GM18505 (cell line): ENCODE measurements around the gene COL6A6.

Source experiments
- ATAC-seq: cut with Tn5 transposase; IDR thresholded peaks from one replicate; pipeline ENCODE4 v1.9.1; 2021; ENCODE audit not compliant: unreplicated experiment
- POLR2A ChIP-seq: IDR thresholded peaks from 4 replicates; pipeline ENCODE4 v1.6.1; 2011; ENCODE audit warnings: borderline replicate concordance; ENCODE audit not compliant: insufficient read depth, insufficient read length; ENCODE audit errors: extremely low read depth

COL6A6 gene, protein sequence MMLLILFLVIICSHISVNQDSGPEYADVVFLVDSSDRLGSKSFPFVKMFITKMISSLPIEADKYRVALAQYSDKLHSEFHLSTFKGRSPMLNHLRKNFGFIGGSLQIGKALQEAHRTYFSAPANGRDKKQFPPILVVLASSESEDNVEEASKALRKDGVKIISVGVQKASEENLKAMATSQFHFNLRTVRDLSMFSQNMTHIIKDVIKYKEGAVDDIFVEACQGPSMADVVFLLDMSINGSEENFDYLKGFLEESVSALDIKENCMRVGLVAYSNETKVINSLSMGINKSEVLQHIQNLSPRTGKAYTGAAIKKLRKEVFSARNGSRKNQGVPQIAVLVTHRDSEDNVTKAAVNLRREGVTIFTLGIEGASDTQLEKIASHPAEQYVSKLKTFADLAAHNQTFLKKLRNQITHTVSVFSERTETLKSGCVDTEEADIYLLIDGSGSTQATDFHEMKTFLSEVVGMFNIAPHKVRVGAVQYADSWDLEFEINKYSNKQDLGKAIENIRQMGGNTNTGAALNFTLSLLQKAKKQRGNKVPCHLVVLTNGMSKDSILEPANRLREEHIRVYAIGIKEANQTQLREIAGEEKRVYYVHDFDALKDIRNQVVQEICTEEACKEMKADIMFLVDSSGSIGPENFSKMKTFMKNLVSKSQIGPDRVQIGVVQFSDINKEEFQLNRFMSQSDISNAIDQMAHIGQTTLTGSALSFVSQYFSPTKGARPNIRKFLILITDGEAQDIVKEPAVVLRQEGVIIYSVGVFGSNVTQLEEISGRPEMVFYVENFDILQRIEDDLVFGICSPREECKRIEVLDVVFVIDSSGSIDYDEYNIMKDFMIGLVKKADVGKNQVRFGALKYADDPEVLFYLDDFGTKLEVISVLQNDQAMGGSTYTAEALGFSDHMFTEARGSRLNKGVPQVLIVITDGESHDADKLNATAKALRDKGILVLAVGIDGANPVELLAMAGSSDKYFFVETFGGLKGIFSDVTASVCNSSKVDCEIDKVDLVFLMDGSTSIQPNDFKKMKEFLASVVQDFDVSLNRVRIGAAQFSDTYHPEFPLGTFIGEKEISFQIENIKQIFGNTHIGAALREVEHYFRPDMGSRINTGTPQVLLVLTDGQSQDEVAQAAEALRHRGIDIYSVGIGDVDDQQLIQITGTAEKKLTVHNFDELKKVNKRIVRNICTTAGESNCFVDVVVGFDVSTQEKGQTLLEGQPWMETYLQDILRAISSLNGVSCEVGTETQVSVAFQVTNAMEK (N-terminal part only)

DNA sequence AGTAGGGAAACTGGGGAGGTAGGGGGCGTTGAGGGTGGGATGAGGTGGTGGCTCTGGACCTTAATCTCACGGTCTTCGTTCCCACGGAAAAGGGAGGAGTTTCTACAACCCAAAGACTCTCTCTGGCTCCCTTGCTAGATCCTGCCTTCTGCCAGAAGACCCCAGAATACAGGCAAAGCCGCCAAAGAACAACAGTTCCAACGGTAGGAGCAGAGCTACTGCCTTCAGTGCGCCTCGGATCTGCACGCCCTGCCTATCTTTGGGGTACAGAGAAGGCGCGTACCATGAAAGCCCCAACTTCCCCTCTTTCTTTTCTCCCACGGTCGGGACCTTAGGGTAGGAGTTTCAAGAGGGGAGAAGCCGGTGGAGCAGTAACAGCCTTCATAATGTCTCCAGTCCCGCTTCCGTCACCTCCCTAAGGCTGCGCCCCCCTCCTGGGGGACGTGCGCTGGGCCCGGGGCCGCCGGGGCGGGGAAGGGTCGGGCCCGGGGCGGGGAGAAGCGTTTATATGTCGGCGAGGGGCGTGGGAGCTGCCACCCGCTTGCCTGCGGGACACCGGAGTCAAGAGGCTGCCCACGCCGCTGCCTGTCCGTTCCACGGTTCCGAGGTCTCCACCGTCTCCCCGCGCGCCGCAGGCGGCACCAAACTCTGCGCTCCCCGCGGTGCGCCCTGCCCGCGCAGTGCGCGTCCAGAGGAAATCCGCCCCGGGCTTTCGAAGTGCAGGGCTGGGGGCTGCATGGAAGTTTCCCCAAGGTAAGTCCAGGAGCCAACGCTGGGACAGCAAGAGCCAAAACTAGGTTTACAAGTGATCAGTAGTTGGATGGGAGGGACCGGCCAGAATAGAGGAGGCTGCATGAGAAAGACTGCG lies at the start of gene COL6A6:
COL6A6 (plus strand) TSS at position 533 of the 868 bp plus-strand sequence. CDS start 43,188 bp downstream, outside the sequence.
- ATAC-seq: no peak
- no peak for TF ChIP-seq POLR2A

DNA sequence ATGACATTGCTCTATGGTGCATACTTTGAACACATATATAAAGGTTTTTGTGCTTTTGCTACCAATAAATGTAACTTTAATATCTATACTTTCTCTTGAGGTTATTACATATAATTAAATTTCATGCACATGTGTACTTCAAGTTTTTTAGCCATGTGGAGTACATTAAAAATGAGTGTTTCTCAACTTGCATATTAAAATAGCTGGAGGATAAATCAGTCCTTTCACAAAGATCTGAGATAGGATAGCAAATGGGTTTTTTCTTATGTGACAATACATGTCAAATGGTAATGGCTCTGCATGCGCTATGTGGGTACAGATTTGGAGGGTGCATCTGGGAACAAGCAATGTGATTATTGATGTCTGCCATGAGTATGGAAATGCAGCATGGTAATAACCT lies 48.7 kb upstream of the COL6A6 start:
- no peak for ATAC-seq
- no peak for TF ChIP-seq POLR2A

DNA sequence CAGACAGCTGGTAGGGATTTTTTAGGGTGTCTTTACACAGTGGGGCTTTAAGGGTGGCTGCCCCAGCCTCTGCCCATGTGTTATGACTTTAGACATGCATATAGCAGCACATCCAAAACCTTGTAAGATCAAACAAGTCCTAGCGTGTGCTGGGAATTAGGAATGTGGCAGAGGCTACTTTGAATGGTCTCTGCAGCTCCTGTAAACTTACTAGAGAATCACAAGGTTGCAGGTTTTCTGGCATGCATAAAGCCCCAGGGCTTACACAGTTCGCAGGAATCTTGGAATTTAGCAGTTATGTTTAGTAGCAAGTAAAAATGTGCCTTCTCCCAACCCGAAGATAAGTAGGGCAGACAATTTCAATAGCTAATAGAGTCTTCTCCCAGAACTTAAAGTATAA lies 46.9 kb upstream of the COL6A6 start:
- ATAC-seq: no peak
- no peak for TF ChIP-seq POLR2A

DNA sequence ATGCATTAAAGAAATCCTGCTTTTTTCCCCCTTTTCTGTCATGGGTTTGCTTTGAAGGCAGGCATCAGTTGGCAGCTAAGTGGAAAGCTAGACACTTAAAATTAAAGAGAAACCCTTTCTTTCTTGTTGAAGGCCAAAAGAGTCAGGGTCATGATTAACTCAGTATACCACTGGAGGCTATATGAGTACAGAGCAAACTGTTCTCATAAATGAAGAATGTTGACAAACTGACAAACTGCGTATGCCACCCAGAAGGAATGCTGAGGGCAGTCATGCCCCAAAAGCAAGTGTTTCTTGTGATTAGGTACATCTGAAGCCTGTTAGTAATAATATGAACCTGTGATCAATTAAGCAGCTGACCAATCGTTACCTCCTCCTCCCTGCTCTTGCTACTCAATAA lies 43.6 kb upstream of the COL6A6 start:
- ATAC-seq: no peak
- TF ChIP-seq POLR2A: no peak

DNA sequence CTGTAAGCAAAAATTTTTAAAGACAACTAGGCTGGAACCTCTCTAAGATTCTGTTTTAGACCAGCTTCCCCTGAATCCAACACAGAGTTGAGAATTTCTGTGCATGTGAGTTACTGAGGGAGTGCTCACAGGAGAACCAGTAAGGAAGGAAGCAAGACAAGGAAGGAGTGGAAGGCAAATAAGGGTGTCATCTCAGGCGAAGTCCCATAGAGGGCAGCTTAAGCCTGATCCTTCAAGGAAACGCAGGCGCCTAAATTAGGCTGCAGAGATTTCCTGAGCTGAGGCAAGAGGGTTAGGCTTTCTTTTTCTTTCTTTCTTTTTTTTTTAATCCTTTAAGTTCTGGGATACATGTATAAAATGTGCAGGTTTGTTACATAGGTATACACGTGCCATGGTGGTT lies 36.2 kb upstream of the COL6A6 start:
- no peak for TF ChIP-seq POLR2A
- no peak for ATAC-seq

DNA sequence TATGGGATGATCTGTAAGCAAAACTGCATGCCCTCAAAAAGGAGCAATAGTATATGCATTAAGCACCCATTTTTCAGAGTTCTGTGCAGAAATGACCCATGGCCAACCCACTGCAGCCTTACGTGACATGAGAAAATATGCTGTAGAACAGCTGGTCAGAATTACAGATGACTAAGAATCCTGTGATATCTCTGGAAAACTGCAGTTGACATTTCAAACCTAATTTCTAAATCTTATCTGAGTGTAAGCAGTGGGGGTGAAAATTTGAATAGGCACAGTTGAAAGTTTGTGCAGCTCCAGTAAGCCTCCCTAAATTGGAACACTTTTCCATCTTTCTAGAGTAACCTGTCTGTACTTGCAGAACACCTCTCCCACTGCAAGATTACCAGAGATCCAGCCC lies 28.7 kb upstream of the COL6A6 start:
- no peak for ATAC-seq

DNA sequence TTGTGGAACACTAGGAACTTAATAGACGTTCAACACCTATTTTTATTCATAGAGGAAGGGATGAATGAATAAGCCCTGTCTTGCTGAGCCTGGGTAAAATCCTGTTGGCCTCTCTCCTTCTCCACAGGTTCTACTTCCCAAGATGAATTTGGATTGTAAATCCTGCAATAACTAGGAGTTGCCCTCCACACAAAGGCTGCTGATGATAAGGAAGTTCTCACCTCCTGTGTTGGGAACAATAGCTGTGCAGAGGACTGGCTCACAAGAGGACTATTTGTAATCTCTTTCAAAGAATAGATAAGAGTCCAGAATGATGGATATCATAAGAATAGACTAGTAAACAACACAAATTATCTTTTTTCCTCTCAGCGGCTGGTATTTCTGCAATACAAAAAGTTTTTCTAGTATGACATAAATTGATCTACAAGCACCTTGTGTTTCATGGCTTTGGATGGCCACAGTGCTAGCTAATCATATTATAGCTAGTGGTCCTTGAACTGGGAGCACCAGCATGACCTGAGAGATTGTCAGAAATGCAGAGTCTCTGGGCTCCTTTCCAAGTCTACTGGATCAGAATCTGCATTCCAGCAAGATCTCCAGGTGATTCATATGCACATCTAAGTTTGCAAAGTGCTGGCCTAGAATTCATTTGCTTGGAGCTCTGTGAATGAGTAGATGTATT lies 28.1 kb upstream of the COL6A6 start:
- ATAC-seq: no peak
- TF ChIP-seq POLR2A: no peak

More for the DNA sequence above, 28.7 kb upstream of the COL6A6 start:
- no peak for TF ChIP-seq POLR2A

DNA sequence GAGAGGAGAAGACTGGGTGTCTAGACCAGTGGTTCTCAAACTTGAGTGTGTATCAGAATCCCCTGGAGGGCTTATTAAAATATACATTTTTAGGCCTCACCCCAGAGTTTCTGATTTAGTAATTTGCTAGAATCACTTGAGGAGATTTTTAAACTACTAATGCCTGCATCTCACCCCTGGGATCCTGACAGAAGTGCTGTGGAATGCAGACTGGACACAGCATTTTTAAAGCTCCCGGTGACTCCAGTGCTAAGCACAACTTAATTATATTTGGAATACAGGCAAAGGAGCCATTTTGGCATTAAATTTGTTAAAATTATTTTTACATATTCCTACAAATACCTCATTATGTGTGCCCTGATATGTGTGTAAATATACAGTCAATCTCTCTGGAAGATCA lies 26.7 kb upstream of the COL6A6 start:
- TF ChIP-seq POLR2A: no peak
- no peak for ATAC-seq

DNA sequence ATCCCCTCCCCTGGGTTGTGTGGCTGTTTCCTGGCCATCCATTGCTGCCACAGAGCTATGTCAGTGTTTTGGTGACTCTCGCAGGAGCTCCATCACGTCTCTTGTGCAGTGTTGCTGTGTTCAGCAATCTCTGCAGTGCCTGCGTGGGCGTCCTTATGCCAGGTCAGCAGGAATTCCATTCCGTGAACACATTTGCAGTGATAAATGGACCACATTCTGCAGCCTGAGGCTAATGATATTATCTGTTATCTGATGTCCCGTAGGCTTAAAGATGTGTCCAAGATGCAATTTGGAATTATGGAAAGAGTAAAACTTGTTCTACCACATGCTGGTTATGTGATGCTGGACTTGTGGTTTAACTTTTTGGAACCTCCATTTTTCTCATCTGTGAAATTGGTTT lies 25.5 kb upstream of the COL6A6 start:
- ATAC-seq: no peak
- no peak for TF ChIP-seq POLR2A

DNA sequence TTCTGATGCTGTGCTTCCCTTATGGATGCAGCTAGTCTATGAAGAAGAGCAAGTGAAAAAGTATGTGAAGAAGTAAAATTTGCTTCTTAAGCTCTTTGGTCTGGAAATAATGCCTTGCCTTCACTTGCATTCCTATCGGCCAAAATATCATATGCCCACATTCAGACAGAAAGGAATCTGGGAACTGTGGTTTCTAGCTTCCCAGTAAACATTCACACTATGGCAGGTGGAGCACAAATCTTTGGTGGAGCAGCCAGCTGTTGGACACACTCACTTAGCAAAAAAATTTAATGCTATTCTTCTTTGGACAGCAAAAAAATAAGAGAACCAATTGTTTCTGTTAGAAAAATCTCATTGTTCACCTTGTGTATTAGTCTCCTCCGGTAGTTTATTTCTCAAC lies 12.3 kb upstream of the COL6A6 start:
- ATAC-seq: no peak
- no peak for TF ChIP-seq POLR2A

DNA sequence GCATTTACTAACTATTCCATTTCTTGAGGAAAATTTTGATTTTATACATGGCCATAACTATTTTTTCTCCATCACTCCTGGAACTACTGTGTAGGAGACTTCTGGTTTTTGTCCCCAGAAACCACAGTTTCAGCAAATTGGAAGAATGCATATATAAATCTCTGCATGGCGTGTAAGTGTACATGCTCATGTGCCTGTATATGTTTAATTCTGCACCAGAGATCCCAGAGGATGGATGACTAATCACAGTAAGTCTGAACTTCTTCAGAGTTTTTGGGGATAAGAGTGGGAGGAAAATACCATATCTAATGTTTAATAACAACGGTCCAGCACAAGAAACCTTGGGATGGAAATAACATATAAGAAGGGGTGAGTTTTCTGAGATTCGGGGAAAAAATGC lies 10.9 kb upstream of the COL6A6 start:
- no peak for TF ChIP-seq POLR2A
- ATAC-seq: no peak

DNA sequence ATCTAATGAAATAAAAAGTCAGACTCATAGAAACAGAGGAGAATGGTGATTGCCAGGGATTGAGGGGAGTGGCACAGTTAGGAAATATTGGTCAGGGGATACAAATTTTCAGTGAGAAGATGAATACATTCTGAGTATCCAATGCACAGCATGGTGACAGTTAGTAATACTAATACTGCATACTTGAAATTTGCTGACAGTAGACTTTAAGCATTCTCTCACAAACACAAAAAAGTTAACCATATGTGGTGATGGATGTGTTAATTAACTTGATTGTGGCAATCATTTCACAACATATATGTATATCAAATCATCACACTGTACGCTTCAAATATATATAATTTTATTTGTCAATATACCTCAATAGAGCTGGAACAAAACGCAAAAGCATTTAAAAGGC lies 9.2 kb upstream of the COL6A6 start:
- ATAC-seq: no peak
- no peak for TF ChIP-seq POLR2A
